Sigmoid colon (tissue), 7 donors: ENCODE measurements around the gene TAMALIN. TPM values are rescaled to one million over a fixed set of nuclear protein-coding genes. Genes with fewer than 3 reads are reported as not detected.

ENCODE experiments used
- DNase-seq: peaks from one replicate; pipeline ENCODE4 v3.0.0-alpha.2; 2019
- H3K27ac ChIP-seq, 4 donors: fragments of 200-600 bp; sonication (generic); one replicate each; pipeline ENCODE4 v1.5.1; 2016 to 2019; ENCODE audit warnings: mild to moderate bottlenecking in 1 of 4
- H3K27me3 ChIP-seq, 3 donors: fragments of 200-600 bp; sonication (generic); one replicate each; pipeline ENCODE4 v1.5.1; 2019; ENCODE audit warnings: mild to moderate bottlenecking in 1 of 3
- H3K36me3 ChIP-seq, 4 donors: fragments of 200-600 bp; sonication (generic); one replicate each; pipeline ENCODE4 v1.5.1; 2016 to 2019
- H3K4me1 ChIP-seq, 4 donors: fragments of 200-600 bp; sonication (generic); one replicate each; pipeline ENCODE4 v1.5.1; 2017 to 2019
- H3K4me3 ChIP-seq, 4 donors: fragments of 200-600 bp; sonication (generic); one replicate each; pipeline ENCODE4 v1.5.1; 2017 to 2019; ENCODE audit warnings: mild to moderate bottlenecking in 2 of 4, moderate library complexity in 1 of 4
- H3K9me3 ChIP-seq, 4 donors: fragments of 200-600 bp in 3 of 4; sonication (generic) in 3 of 4; one replicate each; pipeline versions ENCODE4 v1.5.1 to v1.6.1; 2013 to 2019
- EP300 ChIP-seq, 4 donors: sonication (generic); formaldehyde crosslinking; IDR thresholded peaks; one replicate each; pipeline ENCODE4 v1.6.1; 2017; ENCODE audit warnings: antibody characterized with exemption in 4 of 4
- POLR2A ChIP-seq, 2 donors: fragments of 450-650 bp; IDR thresholded peaks; one replicate each; pipeline ENCODE4 v1.6.1; 2016; ENCODE audit warnings: antibody characterized with exemption in 2 of 2, mild to moderate bottlenecking in 2 of 2, moderate library complexity in 2 of 2
- POLR2AphosphoS5 ChIP-seq, 4 donors: sonication (generic); formaldehyde crosslinking; IDR thresholded peaks; one replicate each; pipeline ENCODE4 v1.6.1; 2017; ENCODE audit warnings: antibody characterized with exemption in 4 of 4
- WGBS, 2 donors: extraction: QIAGEN DNeasy Blood & Tissue Kit; methylation state at CpG; one replicate each; pipeline ENCODE4 v1.1.7; 2013; 5-methylcytosine and 5-hydroxymethylcytosine counted together
- intact Hi-C: fragments of 100-400 bp; cut with DNase I; formaldehyde crosslinking; loops from one replicate; pipeline ENCODE4 v1.15.1; 2023
- polyA plus RNA-seq, 3 donors: library from polyadenylated mRNA; stranded (reverse); fragments of 200-250 nt; gene quantifications; one replicate each; pipeline ENCODE4 v1.2.3, GENCODE V29; 2013
- total RNA-seq, 4 donors: library from RNA; depleted of rRNA; stranded (reverse); fragments of >200 nt; gene quantifications; one replicate each; pipeline ENCODE4 v1.1.0, GENCODE V29; 2016
- TF ChIP-seq, protein P1 (sequence below), 4 experiments: fragments of 450-650 bp in 3 of 4; fragments of 200-600 bp in 1 of 4; IDR thresholded peaks; one replicate each; pipeline ENCODE4 v1.5.1; 2016 to 2019; ENCODE audit warnings: antibody characterized with exemption in 4 of 4, mild to moderate bottlenecking in 3 of 4, moderate library complexity in 2 of 4
- donor health status: healthy with polysubstance abuse.
- donor health status: Bipolar disorder and iron deficiency.
- donor health status: healthy.

TAMALIN gene
- total and polyA plus RNA-seq, 7 donors = 4.2 to 17.0 (median 9.4) TPM

DNA sequence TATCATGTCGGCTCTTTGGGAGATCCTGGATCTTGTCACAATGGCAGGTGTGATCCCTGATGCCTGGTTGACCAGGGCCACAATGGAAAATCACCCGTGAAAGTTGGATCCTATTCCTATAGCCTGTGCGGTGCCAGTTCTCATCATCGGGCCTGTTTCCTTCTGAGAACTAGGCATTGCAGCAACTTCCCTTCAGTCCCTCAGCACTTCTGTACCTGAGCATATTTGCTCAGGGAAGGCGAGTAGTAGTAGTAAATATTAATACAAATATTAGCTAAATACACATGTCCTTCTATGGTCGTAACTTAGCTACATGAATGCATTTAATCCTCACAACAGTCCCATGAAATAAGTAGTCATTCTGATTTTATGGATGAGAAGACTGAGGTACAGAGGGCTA lies 22.1 kb upstream of the TAMALIN start:
- Histone ChIP-seq H3K36me3 (peaks cover 9 to 83% (median 35%) of the 10 kb centered on the region in 4 donors), H3K9me3 (no peaks in the 10 kb centered on the region), H3K27ac (no peak overlapping the region), H3K27me3 (no peaks in the 10 kb centered on the region), H3K4me1 (no peaks in the 10 kb centered on the region), H3K4me3 (no peak overlapping the region)
- TF ChIP-seq, protein P1, sequence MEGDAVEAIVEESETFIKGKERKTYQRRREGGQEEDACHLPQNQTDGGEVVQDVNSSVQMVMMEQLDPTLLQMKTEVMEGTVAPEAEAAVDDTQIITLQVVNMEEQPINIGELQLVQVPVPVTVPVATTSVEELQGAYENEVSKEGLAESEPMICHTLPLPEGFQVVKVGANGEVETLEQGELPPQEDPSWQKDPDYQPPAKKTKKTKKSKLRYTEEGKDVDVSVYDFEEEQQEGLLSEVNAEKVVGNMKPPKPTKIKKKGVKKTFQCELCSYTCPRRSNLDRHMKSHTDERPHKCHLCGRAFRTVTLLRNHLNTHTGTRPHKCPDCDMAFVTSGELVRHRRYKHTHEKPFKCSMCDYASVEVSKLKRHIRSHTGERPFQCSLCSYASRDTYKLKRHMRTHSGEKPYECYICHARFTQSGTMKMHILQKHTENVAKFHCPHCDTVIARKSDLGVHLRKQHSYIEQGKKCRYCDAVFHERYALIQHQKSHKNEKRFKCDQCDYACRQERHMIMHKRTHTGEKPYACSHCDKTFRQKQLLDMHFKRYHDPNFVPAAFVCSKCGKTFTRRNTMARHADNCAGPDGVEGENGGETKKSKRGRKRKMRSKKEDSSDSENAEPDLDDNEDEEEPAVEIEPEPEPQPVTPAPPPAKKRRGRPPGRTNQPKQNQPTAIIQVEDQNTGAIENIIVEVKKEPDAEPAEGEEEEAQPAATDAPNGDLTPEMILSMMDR (IDR thresholded peaks at IDR 0.05) = no peak
- TF ChIP-seq EP300 (IDR thresholded peaks at IDR 0.05) = no peak
- intact Hi-C loops = loop anchor here (5.0 kb wide), 2 partner anchors 42 to 92 kb away; no protein-coding TSS in a partner anchor
- no peak for DNase-seq
- 78 to 87% methylated on average over 6 of the region's 6 CpGs for WGBS, 2 donors

DNA sequence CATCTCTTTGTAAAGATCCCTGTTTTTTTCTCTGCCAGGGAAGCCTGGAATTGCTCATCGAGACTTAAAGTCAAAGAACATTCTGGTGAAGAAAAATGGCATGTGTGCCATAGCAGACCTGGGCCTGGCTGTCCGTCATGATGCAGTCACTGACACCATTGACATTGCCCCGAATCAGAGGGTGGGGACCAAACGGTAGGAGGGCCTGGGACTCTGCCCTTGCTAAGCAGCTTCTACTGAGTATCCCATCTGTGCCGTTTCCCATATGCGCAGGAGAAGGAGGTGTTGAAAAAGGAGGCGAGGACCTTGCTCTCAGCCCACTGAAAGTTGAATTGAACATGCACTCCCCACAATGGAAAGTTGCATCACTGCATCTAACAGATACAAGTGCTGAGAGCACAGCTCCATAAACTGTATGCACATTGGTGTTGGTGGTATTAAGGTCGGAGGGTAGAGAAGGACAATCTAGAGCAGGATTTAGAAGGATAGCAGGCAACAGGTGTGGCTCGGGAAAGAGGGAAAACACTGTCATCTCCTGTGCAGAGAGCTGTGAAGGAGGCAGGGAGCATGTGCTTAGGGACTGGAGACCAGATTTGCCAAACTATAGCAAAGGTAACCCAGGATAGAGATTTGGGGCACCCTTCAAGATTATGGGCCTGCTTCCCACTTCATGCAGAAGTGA lies 21.5 kb upstream of the TAMALIN start:
- Histone ChIP-seq H3K27me3 (no peaks in the 10 kb centered on the region), H3K9me3 (no peaks in the 10 kb centered on the region), H3K4me3 (no peak overlapping the region), H3K27ac (no peak overlapping the region), H3K4me1 (no peaks in the 10 kb centered on the region), H3K36me3 (peaks cover 9 to 86% (median 35%) of the 10 kb centered on the region in 4 donors)
- intact Hi-C loops = no loop called here
- DNase-seq = no peak
- TF ChIP-seq, protein P1 (IDR thresholded peaks at IDR 0.05) = no peak
- no peak for TF ChIP-seq EP300 (IDR thresholded peaks at IDR 0.05)
- TF ChIP-seq POLR2A (IDR thresholded peaks at IDR 0.05) = no peak
- no peak for TF ChIP-seq POLR2AphosphoS5 (IDR thresholded peaks at IDR 0.05)
- WGBS, 2 donors = 81 to 91% methylated on average over 9 of the region's 9 CpGs

DNA sequence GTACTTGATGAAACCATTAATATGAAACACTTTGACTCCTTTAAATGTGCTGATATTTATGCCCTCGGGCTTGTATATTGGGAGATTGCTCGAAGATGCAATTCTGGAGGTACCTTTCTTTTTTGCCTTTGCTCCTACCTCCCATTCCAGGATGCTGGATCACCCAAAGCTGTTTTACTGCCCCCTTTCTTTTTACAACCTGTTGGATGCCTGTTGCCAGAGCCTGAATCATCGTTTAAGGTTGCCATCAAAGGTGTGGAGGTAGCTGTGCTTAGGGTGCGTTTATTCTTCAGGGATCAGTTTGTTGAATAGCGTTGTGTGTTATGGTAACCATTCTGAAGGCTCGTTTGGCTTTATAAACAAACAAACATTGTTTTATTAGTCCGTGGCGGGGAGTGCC lies 19.9 kb upstream of the TAMALIN start:
- no peaks in the 10 kb centered on the region for H3K27me3 ChIP-seq
- TF ChIP-seq EP300 (IDR thresholded peaks at IDR 0.05) (no peak), POLR2A (IDR thresholded peaks at IDR 0.05) (no peak), POLR2AphosphoS5 (IDR thresholded peaks at IDR 0.05) (no peak)
- TF ChIP-seq, protein P1 (IDR thresholded peaks at IDR 0.05) = no peak
- intact Hi-C loops = no loop called here
- no peaks in the 10 kb centered on the region for H3K9me3 ChIP-seq
- no peaks in the 10 kb centered on the region for H3K4me1 ChIP-seq
- H3K36me3 ChIP-seq = peaks cover 9 to 89% (median 36%) of the 10 kb centered on the region in 4 donors
- no peak for DNase-seq
- H3K4me3 ChIP-seq = no peak overlapping the region
- 60 to 78% methylated on average over 8 of the region's 8 CpGs for WGBS, 2 donors
- H3K27ac ChIP-seq = no peak overlapping the region

DNA sequence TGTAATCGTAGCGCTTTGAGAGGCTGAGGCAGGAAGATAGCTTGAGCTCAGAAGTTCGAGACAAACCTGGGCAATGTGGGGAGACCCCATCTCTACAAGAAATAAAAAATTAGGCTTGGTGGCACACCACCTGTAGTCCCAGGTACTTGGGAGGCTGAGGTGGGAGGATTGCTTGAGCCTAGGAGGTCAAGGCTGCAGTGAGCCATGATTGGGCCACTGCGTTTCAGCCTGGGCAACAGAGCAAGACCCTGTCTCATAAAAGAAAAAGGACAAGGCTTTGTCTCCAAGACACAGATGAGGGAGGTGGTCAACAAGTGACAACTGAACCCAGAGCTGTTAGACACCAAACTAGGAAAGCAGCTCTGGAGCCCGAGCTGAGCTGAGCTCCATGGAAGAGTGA lies 14.5 kb upstream of the TAMALIN start:
- peaks cover 8 to 67% (median 23%) of the 10 kb centered on the region in 4 donors for H3K36me3 ChIP-seq
- H3K27me3 ChIP-seq = no peaks in the 10 kb centered on the region
- TF ChIP-seq EP300 (IDR thresholded peaks at IDR 0.05) = no peak
- TF ChIP-seq, protein P1 (IDR thresholded peaks at IDR 0.05) = no peak
- no peak for TF ChIP-seq POLR2AphosphoS5 (IDR thresholded peaks at IDR 0.05)
- no peak for TF ChIP-seq POLR2A (IDR thresholded peaks at IDR 0.05)
- intact Hi-C loops = no loop called here
- no peaks in the 10 kb centered on the region for H3K9me3 ChIP-seq
- H3K27ac ChIP-seq = no peak overlapping the region
- H3K4me3 ChIP-seq = no peak overlapping the region
- no peaks in the 10 kb centered on the region for H3K4me1 ChIP-seq
- DNase-seq = no peak
- WGBS, 2 donors = 92 to 94% methylated on average over 5 of the region's 5 CpGs

DNA sequence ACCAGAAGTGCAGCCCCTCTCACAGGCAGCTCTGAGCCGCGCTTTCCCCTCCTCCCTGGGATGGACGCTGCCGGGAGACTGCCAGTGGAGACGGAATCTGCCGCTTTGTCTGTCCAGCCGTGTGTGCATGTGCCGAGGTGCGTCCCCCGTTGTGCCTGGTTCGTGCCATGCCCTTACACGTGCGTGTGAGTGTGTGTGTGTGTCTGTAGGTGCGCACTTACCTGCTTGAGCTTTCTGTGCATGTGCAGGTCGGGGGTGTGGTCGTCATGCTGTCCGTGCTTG lies 12.3 kb upstream of the TAMALIN start:
- intact Hi-C loops = no loop called here
- Histone ChIP-seq H3K4me1 (no peaks in the 10 kb centered on the region), H3K36me3 (peaks cover 8 to 53% (median 23%) of the 10 kb centered on the region in 4 donors), H3K9me3 (no peaks in the 10 kb centered on the region), H3K4me3 (no peak overlapping the region), H3K27me3 (no peaks in the 10 kb centered on the region), H3K27ac (no peak overlapping the region)
- 93 to 94% methylated on average over 17 of the region's 17 CpGs for WGBS, 2 donors
- DNase-seq = no peak
- TF ChIP-seq EP300 (IDR thresholded peaks at IDR 0.05) = no peak
